RWPE1 (cell line): Measurements from ENCODE around the gene CEP152.

Experiments used
- CTCF ChIA-PET: fragments of 350-600 bp; sonication (Branson Sonifier 250); formaldehyde crosslinking; extraction: SDS; loops from one replicate; lab custom pipeline; 2021; lab: Yijun Ruan, JAX
- POLR2A ChIA-PET: fragments of 400-600 bp; formaldehyde crosslinking; extraction: SDS; loops from one replicate; lab custom pipeline; 2020; ENCODE audit warnings: antibody characterized with exemption; ENCODE audit not compliant: low non-redundant PET; lab: Yijun Ruan, JAX
- DNase-seq: peaks from one replicate; pipeline ENCODE4 v3.0.0; 2012; ENCODE audit warnings: low spot score
- H3K27ac ChIP-seq: fragments of 450-650 bp; 2 replicates; pipeline ENCODE4 v1.5.1; 2017
- CTCF ChIP-seq: fragments of 450-650 bp; conservative IDR thresholded peaks from 2 replicates; pipeline ENCODE4 v1.5.1; 2017; ENCODE audit warnings: low read depth, mild to moderate bottlenecking

CEP152 gene

GRCh38 chr15:48851956-48852355 lies 41.1 kb upstream of the CEP152 start:
- H3K27ac ChIP-seq = no peak overlapping the region
- POLR2A ChIA-PET = no interaction called here
- DNase-seq = no peak
- CTCF ChIA-PET = no interaction called here
- TF ChIP-seq CTCF = no peak

GRCh38 chr15:48850648-48851047 lies 39.8 kb upstream of the CEP152 start:
- no peak overlapping the region for H3K27ac ChIP-seq
- no peak for DNase-seq
- POLR2A ChIA-PET = no interaction called here
- CTCF ChIA-PET = interaction anchor here (0.5 kb wide), 1 partner anchor 492 kb away, joined by 3 read pairs; no protein-coding TSS in a partner anchor
- TF ChIP-seq CTCF = no peak

- no peak overlapping the region for H3K27ac ChIP-seq
- DNase-seq = no peak
- TF ChIP-seq CTCF = no peak
- POLR2A ChIA-PET = no interaction called here
- CTCF ChIA-PET = interaction anchor here (0.6 kb wide), 1 partner anchor 993 kb away, joined by 3 read pairs; no protein-coding TSS in a partner anchor
These were observed 34.3 kb upstream of the CEP152 start for GRCh38 chr15:48845123-48845522.

GRCh38 chr15:48842501-48842900 lies 31.6 kb upstream of the CEP152 start:
- ChIA-PET CTCF (no interaction called here), POLR2A (no interaction called here)
- H3K27ac ChIP-seq = no peak overlapping the region
- no peak for TF ChIP-seq CTCF
- DNase-seq = no peak

- no peak for TF ChIP-seq CTCF
- H3K27ac ChIP-seq = no peak overlapping the region
- ChIA-PET CTCF (interaction anchor here (0.5 kb wide), 1 partner anchor 22 kb away, joined by 3 read pairs; no protein-coding TSS in a partner anchor), POLR2A (no interaction called here)
- DNase-seq = no peak
These were observed 23.9 kb upstream of the CEP152 start for GRCh38 chr15:48834756-48835155.

GRCh38 chr15:48833526-48834239 lies 22.8 kb upstream of the CEP152 start:
- CTCF ChIA-PET = interaction anchor here (0.6 to 0.7 kb wide), 2 partner anchors 36 to 142 kb away, joined by 3 to 6 read pairs; no protein-coding TSS in a partner anchor
- H3K27ac ChIP-seq = no peak overlapping the region
- TF ChIP-seq CTCF = no peak
- DNase-seq = no peak
- POLR2A ChIA-PET = no interaction called here
